Measurements from ENCODE around the gene EXOC6. TPM values are rescaled to one million over a fixed set of nuclear protein-coding genes. Genes with fewer than 3 reads are reported as not detected.

Gene EXOC6
- total RNA-seq, 1 donor from 2014 or later, result 25.6 TPM

DNA sequence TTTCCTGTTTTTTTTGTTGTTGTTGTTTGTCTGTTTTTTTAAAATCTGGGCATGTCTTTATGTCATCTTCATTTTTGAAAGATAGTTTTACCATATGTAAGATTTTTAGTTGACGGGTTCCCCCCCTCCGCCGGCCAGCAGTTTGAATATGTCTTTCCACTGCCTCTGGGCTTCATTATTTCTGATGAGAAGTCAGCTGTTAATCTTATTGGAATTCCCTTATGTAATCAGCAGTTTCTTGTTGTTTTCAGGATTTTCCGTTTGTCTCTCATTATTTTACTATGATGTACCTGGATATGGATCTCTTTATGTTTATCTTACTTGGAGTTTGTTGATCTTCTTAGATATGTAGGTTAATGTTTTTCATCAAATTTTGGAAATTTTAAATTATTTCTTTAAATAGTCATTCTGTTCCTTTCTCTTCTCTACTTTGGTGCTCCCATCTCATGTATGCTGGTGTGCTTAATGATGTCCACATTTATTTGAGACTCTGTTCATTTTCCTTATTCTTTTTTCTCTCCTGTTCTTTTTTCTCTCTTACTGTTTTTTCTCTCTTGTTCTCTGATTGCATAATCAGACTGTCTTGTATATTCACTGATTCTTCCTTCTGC lies 9.7 kb downstream of the EXOC6 start:
- no peak overlapping the region for H3K4me3 Mint-ChIP-seq
- peaks cover 41% of the 10 kb centered on the region for H3K9me3 Mint-ChIP-seq
- H3K9me3 ChIP-seq (ENCODE audit: low read depth), result peaks cover 25% of the 10 kb centered on the region
- no peak overlapping the region for H2AFZ ChIP-seq (replicated peaks)
- no peaks in the 10 kb centered on the region for H3K27me3 Mint-ChIP-seq (ENCODE audit: insufficient read depth, low read depth)
- peaks cover 39% of the 10 kb centered on the region for H3K36me3 Mint-ChIP-seq
- H3F3A ChIP-seq (ENCODE audit: low read depth), result peaks cover 6% of the 10 kb centered on the region
- no peak for DNase-seq (ENCODE audit: low spot score)
- H3K27me3 ChIP-seq, result no peaks in the 10 kb centered on the region
- H3K9ac ChIP-seq, result no peak overlapping the region
- no peak overlapping the region for H3K27ac ChIP-seq
- H3K4me2 ChIP-seq, result no peak overlapping the region
- H3K4me3 ChIP-seq, result no peak overlapping the region
- no peak overlapping the region for H3K27ac Mint-ChIP-seq
- H3K4me1 ChIP-seq, result no peaks in the 10 kb centered on the region
- no peaks in the 10 kb centered on the region for H3K4me1 Mint-ChIP-seq
- no peaks in the 10 kb centered on the region for H4K20me1 ChIP-seq (ENCODE audit: low read depth)
- H3K79me2 ChIP-seq (ENCODE audit: low read depth), result peaks cover 37% of the 10 kb centered on the region
- TF ChIP-seq EZH2phosphoT487 (IDR thresholded peaks at IDR 0.05) (no peak), EZH2 (IDR thresholded peaks at IDR 0.05) (no peak)
- TF ChIP-seq, protein P1, sequence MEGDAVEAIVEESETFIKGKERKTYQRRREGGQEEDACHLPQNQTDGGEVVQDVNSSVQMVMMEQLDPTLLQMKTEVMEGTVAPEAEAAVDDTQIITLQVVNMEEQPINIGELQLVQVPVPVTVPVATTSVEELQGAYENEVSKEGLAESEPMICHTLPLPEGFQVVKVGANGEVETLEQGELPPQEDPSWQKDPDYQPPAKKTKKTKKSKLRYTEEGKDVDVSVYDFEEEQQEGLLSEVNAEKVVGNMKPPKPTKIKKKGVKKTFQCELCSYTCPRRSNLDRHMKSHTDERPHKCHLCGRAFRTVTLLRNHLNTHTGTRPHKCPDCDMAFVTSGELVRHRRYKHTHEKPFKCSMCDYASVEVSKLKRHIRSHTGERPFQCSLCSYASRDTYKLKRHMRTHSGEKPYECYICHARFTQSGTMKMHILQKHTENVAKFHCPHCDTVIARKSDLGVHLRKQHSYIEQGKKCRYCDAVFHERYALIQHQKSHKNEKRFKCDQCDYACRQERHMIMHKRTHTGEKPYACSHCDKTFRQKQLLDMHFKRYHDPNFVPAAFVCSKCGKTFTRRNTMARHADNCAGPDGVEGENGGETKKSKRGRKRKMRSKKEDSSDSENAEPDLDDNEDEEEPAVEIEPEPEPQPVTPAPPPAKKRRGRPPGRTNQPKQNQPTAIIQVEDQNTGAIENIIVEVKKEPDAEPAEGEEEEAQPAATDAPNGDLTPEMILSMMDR (IDR thresholded peaks at IDR 0.05), result no peak
- peaks cover 7% of the 10 kb centered on the region for H3K36me3 ChIP-seq

DNA sequence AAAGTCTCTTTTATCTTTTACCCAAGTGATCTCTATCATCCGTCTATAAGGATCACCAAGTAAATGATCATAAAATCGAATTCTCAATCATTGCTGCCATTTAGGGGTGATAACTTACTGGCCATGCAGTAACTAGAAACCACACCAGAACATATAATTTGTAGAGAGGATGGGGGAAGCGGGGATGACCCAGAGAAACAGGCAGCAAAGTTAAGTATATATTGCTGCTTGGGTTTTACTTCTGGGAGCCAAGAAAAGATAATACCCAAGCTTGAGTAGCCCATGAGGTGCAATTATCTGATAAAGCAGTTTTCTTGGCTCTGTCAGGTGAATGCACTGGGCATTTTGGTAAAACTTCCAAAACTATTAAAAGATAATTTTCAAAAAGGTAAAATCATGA lies 18.9 kb downstream of the EXOC6 start:
- H3K27me3 ChIP-seq, result no peaks in the 10 kb centered on the region
- H3K36me3 Mint-ChIP-seq, result peaks cover 13% of the 10 kb centered on the region
- no peak overlapping the region for H3K9ac ChIP-seq
- no peak overlapping the region for H2AFZ ChIP-seq (replicated peaks)
- H3K4me2 ChIP-seq, result no peak overlapping the region
- H3K9me3 Mint-ChIP-seq, result peaks cover 10% of the 10 kb centered on the region
- no peaks in the 10 kb centered on the region for H3K36me3 ChIP-seq
- no peak overlapping the region for H3K27ac ChIP-seq
- TF ChIP-seq EZH2phosphoT487 (IDR thresholded peaks at IDR 0.05), result no peak
- TF ChIP-seq, protein P1 (IDR thresholded peaks at IDR 0.05), result no peak
- no peak for TF ChIP-seq EZH2 (IDR thresholded peaks at IDR 0.05)
- no peaks in the 10 kb centered on the region for H3K27me3 Mint-ChIP-seq (ENCODE audit: insufficient read depth, low read depth)
- H3K4me1 Mint-ChIP-seq, result no peaks in the 10 kb centered on the region
- H3K4me3 Mint-ChIP-seq, result no peak overlapping the region
- H3K4me3 ChIP-seq, result no peak overlapping the region
- no peak overlapping the region for H3K27ac Mint-ChIP-seq
- H3F3A ChIP-seq (ENCODE audit: low read depth), result no peaks in the 10 kb centered on the region
- DNase-seq (ENCODE audit: low spot score), result no peak
- no peaks in the 10 kb centered on the region for H3K4me1 ChIP-seq
- H3K79me2 ChIP-seq (ENCODE audit: low read depth), result peaks cover 3% of the 10 kb centered on the region
- no peaks in the 10 kb centered on the region for H3K9me3 ChIP-seq (ENCODE audit: low read depth)
- H4K20me1 ChIP-seq (ENCODE audit: low read depth), result no peaks in the 10 kb centered on the region

DNA sequence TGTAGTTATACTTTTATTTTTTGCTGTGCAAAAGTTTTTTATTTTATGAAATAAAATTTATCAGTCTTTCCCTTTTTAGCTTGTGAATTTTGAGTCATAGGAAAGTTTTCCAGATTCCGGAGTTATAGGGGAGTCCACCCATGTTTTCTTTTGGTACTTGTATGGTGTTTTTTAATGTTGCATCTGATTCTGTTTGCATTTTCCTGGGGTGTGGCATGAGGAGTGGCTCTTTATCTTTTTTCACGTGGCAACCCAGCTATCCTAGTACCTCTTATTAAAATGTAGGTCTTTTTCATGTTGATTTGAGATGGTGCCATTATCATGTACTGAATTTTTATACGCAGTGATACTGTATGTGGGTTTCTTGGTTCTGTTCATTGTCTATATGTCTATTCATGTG lies 19.7 kb downstream of the EXOC6 start:
- H3K4me3 ChIP-seq, result no peak overlapping the region
- no peaks in the 10 kb centered on the region for H3K4me1 Mint-ChIP-seq
- no peaks in the 10 kb centered on the region for H3K9me3 ChIP-seq (ENCODE audit: low read depth)
- no peak overlapping the region for H2AFZ ChIP-seq (replicated peaks)
- no peaks in the 10 kb centered on the region for H3F3A ChIP-seq (ENCODE audit: low read depth)
- H3K27ac ChIP-seq, result no peak overlapping the region
- no peaks in the 10 kb centered on the region for H3K27me3 Mint-ChIP-seq (ENCODE audit: insufficient read depth, low read depth)
- TF ChIP-seq EZH2 (IDR thresholded peaks at IDR 0.05), result no peak
- TF ChIP-seq, protein P1 (IDR thresholded peaks at IDR 0.05), result no peak
- no peak for TF ChIP-seq EZH2phosphoT487 (IDR thresholded peaks at IDR 0.05)
- H3K36me3 Mint-ChIP-seq, result peaks cover 9% of the 10 kb centered on the region
- H4K20me1 ChIP-seq (ENCODE audit: low read depth), result no peaks in the 10 kb centered on the region
- no peak for DNase-seq (ENCODE audit: low spot score)
- H3K4me2 ChIP-seq, result no peak overlapping the region
- H3K79me2 ChIP-seq (ENCODE audit: low read depth), result no peaks in the 10 kb centered on the region
- H3K4me1 ChIP-seq, result no peaks in the 10 kb centered on the region
- H3K27ac Mint-ChIP-seq, result no peak overlapping the region
- no peak overlapping the region for H3K9ac ChIP-seq
- H3K4me3 Mint-ChIP-seq, result no peak overlapping the region
- peaks cover 9% of the 10 kb centered on the region for H3K9me3 Mint-ChIP-seq
- no peaks in the 10 kb centered on the region for H3K27me3 ChIP-seq
- no peaks in the 10 kb centered on the region for H3K36me3 ChIP-seq
